NCI-H2171 treated with DMSO at 0.1 percent for 48 hours (cell line): ENCODE data around the gene RBM10.
"Not testable (repeated sequence)": the region's sequence is repeated elsewhere in the genome, so short reads cannot be mapped to it uniquely, and the experiment has no call there.

Experiments
- DNase-seq: peaks from one replicate; lab custom pipeline; 2025; lab: John Stamatoyannopoulos, UW

Gene RBM10, protein sequence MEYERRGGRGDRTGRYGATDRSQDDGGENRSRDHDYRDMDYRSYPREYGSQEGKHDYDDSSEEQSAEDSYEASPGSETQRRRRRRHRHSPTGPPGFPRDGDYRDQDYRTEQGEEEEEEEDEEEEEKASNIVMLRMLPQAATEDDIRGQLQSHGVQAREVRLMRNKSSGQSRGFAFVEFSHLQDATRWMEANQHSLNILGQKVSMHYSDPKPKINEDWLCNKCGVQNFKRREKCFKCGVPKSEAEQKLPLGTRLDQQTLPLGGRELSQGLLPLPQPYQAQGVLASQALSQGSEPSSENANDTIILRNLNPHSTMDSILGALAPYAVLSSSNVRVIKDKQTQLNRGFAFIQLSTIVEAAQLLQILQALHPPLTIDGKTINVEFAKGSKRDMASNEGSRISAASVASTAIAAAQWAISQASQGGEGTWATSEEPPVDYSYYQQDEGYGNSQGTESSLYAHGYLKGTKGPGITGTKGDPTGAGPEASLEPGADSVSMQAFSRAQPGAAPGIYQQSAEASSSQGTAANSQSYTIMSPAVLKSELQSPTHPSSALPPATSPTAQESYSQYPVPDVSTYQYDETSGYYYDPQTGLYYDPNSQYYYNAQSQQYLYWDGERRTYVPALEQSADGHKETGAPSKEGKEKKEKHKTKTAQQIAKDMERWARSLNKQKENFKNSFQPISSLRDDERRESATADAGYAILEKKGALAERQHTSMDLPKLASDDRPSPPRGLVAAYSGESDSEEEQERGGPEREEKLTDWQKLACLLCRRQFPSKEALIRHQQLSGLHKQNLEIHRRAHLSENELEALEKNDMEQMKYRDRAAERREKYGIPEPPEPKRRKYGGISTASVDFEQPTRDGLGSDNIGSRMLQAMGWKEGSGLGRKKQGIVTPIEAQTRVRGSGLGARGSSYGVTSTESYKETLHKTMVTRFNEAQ

DNA sequence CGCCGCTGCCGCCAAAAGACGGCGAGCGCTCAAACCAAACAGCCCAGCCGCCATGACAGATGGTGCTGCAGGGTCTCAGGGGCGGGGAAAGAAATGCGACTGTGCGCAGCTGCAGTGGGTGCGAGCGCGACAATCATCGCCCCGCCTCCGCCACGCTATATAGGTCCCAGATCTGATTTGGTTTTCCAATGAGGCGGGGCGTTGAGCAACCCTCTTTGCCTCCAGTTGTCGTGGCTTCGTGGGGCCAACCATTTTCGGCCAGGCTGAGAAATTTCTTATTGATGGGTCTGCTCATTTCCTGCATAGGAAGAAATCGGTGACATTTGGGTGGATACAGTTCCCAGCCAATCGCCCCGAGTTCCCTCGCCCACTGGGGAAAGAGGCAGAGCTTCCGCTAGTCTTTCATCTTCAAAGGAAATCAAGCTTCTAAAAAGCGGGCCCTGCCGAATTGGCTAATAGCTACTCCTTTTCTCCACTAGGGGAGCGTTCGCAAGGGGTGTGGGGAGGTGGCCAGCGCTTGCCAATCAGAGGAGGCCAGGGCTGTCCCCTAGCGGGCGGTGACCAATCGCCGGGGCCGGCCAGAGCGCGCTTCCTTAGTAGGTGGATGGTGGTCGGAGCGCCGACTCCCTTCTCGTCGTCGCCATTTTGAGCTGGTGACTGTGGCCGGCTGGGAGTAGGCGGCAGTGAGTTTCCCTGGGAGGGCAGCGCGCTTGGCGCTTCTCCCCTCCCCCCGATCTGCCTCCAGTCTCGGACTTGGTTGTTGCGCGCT lies at the start of gene RBM10, which contains the start of gene NDUFB11:
Gene RBM10 (plus strand): TSS at position 596 of the 769 bp plus-strand sequence. CDS start 2,261 bp downstream, outside the sequence.
Gene NDUFB11 (minus strand): TSS at position 77 of the 769 bp plus-strand sequence. CDS start 23 bp downstream, at position 54.
- peak; percentile 90 for DNase-seq

DNA sequence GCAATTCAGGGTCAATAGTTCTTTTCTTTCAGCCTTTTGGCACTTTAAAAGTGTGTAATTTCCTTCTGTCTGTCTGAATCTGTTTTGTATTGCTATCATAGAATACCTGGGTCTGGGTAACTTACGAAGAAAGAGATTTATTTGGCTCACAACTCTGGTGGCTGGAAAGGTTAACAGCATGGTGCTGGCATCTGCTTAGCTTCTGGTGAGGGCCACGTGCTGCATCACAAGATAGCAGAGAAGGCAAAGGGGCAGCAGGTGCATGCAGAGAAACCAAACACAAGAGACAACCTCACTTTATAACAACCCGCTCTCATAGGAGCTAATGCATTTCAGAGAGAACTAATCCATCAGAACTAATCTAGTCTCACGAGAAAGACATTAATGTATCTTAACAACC lies 48.0 kb upstream of the RBM10 start:
- DNase-seq, result peak; percentile 4

DNA sequence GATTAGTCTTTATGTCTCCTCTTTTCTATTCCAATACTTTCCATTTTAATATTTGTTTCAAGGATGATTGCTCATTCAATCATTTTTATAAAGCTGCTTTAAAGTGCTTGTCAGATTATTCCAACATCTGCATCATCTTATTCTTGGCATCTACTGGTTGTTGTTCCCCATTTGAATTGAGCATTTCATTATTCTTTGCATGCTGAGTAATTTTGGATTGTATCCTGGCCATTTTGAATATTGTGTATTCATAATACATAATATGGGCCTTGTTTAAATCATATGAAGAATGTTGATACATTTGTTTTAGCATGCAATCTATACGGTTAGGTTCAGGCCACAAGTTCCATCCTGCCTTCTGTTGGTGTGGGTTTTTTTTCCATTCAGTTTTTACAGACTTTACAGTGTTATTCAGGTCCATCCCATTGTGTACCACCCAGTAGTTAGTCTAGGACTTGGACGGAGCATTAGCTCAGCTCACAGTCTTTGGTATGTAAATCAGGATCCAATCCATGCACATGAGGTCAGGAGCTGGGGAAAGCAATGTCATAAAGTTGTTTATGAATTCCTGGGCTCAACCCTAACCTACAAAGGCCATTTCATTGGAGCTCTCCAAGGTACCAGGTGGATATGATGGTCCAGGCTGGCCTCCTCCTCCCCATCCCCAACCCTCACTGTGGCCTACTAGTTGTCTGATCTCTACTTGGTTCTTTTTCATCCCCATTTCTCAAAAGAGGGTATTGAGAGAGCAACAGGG lies 46.5 kb upstream of the RBM10 start:
- no peak for DNase-seq

DNA sequence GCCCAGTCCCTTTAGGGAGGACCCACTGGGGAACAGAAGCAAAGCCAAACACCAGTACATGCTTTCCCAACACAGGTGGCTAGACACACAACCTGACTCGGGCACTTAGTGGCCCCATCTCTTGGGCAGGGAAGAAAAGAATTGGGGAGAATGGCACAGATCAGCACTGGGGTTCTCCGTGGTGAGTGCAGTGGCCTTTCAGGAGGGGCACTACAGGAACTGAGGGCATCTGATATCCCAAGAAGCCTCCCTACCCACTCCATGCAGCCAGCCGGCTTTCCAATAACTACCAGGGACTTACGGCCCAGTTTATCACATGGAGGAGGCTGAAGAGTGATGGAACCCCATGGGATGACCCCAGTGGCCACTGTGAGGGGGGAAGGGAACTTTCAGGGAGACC lies 43.8 kb upstream of the RBM10 start:
- DNase-seq, result no peak

DNA sequence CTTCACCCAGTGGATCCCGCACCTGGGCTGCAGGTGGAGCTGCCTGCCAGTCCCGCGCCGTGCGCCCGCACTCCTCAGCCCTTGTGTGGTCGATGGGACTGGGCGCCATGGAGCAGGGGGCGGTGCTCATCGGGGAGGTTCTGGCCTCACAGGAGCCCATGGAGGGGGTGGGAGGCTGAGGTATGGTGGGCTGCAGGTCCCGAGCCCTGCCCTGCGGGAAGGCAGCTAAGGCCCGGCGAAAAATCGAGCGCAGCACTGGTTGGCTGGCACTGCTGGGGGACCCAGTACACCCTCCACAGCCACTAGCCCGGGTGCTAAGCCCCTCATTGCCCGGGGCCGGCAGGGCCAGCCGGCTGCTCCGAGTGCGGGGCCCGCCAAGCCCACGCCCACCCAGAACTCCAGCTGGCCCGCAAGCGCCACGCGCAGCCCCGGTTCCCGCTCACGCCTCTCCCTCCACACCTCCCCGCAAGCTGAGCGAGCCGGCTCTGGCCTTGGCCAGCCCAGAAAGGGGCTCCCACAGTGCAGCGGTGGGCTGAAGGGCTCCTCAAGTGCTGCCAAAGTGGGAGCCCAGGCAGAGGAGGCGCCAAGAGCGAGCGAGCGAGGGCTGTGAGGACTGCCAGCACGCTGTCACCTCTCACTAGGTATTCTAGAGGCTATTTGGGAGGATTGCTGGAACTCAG lies 33.9 kb upstream of the RBM10 start:
- DNase-seq, result not testable (repeated sequence)

DNA sequence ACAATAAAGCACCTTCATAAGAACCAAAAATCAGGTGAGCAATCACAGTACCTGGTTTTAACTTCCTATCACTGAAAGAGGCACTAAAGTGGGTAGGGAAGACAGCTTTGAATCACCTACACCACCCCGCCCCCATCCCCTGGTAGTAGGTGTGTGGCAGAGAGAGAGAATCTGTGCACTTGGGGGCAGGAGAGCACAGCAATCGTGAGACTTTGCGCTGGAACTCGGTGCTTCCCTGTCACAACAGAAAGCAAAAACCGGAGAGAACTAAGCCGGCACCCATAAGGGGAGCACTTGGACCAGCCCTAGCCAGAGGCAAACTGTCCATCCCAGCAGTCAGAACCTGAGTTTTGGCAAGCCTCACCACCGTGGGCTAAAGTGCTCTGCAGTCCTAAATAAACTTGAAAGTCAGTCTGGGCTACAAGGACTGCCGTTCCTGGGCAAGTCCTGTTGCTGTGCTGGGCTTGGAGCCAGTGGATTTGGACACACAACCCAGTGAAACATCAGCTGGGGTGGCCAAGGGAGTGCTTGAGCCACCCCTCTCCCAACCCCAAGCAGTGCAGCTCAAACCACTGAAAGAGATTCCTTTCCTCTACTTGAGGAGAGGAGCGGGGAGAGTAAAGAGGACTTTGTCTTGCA lies 32.6 kb upstream of the RBM10 start:
- no peak for DNase-seq

DNA sequence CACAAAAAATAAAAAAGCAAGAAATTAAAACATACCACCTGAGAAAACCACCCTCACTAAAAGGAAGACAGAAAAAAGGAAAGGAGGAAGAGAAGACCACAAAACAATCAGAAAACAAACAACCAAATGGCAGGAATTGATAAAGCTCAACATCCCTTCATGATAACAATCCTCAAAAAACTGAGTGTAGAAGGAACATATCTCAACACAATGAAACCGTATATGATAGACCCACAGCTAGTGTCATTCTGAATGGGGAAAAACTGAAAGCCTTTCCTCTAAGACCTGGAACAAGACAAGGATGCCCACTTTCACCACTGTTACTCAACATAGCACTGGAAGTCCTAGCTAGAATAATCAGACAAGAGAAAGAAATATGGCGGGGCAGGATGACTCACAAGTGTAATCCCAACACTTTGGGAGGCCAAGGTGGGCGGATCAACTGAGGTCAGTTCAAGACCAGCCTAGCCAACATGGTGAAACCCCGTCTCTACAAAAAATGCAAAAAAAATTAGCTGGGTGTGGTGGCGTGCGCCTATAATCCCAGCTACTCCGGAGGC lies 28.4 kb upstream of the RBM10 start:
- not testable (repeated sequence) for DNase-seq

DNA sequence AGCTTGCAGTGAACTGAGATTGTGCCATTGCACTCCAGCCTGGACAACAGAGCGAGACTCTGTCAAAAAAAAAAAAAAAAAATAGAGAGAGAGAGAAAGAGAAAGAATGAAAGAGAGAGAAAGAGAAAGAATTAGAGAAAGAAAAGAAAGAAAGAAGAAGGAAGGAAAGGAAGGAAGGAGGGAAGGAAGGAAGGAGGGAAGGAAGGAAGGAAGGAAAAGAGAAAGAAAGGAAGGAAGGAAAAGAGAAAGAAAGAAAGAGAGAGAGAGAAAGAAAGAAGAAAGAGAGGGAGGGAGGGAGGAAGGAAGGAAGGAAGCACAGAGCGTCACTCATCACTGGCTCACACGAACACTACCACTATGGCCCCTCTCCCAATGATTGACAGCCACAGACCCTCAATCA lies 20.6 kb upstream of the RBM10 start:
- not testable (repeated sequence) for DNase-seq

DNA sequence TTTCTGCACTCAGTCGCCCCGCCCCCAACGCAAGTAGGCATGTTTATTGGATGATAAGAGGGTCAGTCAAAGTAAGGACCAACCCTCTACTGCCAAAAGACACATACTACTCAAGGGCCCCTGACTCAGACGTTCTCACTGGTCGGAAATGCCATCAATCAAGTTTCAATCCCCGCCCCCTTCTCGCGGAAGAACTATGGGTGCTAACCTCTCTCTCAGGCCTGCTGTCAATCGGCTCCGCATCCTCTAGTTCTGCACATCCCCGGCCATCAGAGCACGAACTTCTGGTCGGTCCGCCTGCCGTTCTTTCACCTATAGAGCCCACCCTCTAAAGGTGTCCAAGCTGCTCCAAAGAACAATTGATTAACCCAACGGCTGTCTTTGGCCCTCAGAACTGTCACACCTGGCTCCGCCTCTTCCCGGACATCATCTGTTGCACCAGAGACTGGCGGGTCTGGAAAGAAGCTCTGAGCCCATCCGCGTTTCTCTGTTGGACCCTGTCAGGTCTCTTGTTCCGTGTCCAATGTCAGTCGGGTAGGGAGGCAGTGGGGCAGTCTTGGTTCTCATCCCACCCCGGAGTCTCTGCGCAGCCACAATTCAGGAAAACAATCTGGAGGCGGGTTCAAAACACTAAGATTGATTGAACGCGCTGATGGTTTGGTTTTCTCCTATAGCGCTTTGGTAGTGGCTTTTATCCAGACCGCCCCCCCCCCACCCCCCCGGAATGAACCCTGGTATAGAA lies 15.7 kb upstream of the RBM10 start:
- DNase-seq, result peak; percentile 94

DNA sequence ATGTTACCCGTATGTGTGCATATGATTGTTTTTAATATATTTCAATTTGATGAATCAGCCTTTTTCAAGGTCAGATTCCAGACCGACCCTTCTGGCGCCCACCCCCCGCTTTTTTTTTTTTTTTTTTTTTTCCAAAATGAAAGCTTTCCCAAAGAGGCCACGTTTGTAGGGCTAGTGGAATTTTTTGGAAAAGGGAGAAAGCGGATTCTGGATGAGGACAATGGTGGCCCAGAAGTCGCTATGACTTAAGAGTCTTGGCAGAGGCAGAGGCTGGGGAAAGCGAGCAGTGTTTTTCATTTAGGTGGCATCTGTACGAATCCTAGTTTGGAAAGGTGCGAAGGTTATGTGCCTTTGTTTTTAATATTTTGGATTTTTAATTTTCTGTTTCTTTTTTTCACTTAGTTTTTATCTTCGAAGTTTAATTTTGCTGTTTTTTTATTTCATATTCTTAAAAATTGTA lies 15.1 kb upstream of the RBM10 start:
- peak; percentile 43 for DNase-seq

DNA sequence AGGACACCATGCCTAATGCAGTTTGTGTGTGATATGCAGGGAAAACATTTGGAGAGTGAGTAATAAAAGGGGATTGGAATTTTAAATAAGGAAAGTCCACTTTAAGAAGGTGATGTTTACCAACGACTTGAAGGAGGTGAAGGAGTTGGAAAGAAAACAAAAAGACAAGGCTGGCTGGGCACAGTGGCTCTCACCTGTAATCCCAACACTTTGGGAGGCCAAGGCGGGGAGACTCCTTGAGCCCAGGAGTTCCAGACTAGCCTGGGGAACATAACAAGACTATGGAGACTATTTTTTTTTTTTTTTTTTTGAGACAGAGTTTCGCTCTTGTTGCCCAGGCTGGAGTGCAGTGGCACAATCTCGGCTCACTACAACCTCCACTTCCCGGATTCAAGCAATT lies 11.5 kb upstream of the RBM10 start:
- DNase-seq, result no peak

DNA sequence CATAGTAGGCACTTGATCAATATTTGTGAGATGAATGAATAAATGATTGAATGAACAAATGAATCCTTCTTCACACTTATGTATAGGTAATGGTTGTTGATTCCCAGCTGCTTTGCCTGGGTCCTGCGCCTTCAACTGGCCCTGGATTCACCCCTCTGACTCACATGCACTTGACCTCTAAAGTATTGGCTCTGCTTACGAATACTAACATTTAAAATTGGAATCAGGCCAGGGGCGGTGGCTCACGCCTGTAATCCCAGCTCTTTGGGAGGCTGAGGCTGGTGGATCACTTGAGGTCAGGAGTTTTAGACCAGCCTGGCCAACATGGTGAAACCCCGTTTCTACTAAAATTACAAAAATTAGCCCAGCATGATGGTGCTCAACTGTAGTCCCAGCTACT lies 9.4 kb upstream of the RBM10 start:
- DNase-seq, result not testable (repeated sequence)

DNA sequence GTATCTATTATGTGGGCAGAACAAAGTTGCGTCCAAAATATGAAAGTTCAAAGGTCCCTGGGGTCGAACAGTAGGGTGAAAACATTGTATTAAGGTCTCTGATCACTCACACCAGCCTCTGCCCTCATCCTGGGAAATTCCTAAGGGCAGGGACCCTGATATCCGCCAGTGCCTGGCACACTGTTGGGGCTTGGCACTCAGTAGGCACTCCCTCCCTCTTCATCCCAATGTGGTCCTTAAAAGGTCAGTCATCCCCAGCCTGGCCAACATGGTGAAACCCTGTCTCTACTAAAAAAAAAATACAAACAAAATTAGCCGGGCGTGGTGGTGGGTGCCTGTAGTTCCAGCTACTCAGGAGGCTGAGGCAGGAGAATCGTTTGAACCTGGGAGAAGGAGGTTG lies 6.8 kb upstream of the RBM10 start:
- no peak for DNase-seq

DNA sequence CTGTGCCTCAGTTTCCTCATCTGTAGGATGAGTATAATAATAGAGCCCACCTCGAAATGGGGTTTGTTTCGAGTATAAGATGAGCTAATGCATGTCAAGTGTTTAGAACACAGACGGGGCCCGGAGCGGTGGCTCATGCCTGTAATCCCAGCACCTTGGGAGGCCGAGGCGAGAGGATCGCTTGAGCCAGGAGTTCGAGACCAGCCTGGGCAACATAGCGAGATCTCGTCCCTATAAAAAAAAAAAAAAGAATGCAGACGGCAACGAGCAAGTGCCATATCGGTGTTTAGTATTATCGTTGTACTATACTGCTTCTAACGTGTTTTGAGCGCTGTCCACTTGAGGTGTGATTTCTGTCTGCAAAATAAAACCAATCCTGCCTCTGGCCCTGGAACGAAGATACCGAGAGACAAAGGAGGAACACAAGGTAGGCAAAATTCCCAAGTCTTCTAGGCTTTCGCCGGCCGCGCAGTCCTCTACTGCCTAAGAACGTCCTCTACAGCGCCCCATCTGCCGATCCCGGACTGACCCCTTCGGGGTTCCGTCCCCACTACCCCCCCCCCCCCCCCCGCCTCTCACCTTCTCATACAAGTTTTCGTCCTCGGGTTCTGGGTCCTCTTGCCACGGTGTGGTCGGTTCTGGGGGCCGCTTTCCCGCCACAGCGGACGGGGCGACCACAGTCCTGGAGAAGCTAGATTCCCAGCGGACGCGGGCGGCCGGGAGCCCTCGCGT lies 961 bp upstream of the RBM10 start:
- peak; percentile 51 for DNase-seq

DNA sequence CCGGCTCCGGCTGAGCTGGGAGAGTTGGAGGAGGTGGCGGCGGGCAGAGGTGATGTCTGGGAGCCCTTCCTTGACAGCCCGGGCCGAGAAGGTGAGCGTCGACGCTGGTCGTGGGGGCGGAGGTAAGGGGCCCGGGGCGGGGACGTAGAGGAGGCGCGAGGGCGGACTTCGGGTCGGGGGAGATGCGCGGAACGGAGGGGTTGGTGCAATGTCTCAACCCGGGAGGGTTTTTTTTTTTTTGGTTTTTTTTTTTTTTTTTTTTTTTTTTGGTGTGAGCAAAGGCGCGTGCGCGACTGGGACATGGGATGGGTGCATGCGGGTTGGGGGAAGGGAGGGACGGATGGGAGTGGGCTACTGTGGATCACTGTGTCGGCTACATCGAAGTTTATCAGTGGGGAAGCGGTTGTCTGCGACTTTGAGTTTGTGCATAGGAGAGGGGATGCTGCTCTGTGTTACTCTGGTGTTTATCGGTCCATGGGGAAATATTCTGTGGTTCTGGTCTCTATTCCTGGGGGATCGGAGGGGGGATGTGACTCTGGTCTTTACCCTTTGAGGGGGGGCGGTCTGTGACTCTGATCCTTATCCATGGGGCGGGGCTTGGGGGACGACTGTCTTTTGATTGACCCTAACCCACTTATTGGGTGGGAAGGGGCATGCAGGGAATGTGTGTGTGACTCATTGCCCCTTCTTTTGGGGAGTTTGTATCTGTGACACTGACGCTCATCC lies 537 bp downstream of the RBM10 start:
- peak; percentile 75 for DNase-seq

DNA sequence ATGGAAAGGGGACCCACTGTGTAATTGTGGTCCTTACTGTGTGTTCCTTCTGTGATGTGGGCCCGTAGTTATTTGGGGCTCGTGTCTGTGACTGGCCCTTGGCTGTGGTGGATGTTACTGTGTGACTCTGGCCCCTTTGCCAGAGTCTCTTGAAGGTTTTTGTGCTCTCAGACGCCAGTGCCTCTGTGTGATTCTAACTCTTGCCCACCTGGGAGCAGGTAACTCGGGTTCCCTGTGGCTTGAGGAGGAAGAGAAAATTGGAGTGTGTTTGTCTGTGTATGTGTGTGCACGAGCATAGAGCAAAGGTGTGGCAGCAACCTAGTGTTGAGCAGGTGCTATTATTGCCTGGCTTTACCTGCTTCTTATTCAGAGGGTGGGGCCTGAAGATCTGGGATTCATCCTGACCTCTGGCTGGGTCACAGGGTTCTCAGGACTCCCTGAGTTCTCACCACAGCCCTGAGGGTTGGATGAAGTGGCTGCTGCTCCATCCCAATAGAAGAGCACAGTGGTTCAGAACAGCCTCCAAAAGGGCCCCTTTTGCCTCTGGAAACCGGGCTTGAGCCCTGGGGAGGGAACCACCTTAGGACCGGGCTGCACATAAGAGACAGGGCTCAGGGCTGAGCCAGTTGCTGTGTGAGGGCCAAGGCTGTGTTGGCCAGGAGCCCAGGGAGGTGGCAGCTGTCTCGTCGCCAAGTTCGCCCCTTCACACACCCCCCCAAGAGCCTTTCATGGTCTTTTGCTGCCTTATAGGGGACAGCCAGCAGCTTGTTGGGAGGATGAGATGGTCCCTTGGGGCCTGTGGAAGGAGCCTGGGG lies 1.3 kb downstream of the RBM10 start:
- DNase-seq, result peak; percentile 54
